ENCODE data around the gene RABIF.
"Not testable (repeated sequence)": the region's sequence is repeated elsewhere in the genome, so short reads cannot be mapped to it uniquely, and the experiment has no call there.

Gene RABIF

GRCh38 chr1:202888531-202889360 lies at the start of gene RABIF:
RABIF (minus strand) TSS chr1:202889149; CDS start chr1:202889098, 51 bp downstream.
- peak; percentile 89 for DNase-seq (ENCODE audit: low read depth)

- DNase-seq (ENCODE audit: low read depth): no peak
Measured at GRCh38 chr1:202938287-202938925, 49.5 kb upstream of the RABIF start.

GRCh38 chr1:202936409-202936808 lies 47.5 kb upstream of the RABIF start:
- DNase-seq (ENCODE audit: low read depth): not testable (repeated sequence)

GRCh38 chr1:202935844-202936243 lies 46.9 kb upstream of the RABIF start:
- DNase-seq (ENCODE audit: low read depth): no peak

GRCh38 chr1:202934755-202935154 lies 45.8 kb upstream of the RABIF start:
- no peak for DNase-seq (ENCODE audit: low read depth)

GRCh38 chr1:202932476-202932875 lies 43.5 kb upstream of the RABIF start:
- no peak for DNase-seq (ENCODE audit: low read depth)

GRCh38 chr1:202926581-202927491 lies 37.9 kb upstream of the RABIF start, which contains the start of gene KLHL12:
KLHL12 (minus strand) TSS chr1:202927234; CDS start chr1:202925162, 2,072 bp downstream.
- peak; percentile 91 for DNase-seq (ENCODE audit: low read depth)

GRCh38 chr1:202923533-202923932 lies 34.6 kb upstream of the RABIF start:
- DNase-seq (ENCODE audit: low read depth): no peak

GRCh38 chr1:202919615-202920014 lies 30.7 kb upstream of the RABIF start:
- DNase-seq (ENCODE audit: low read depth): no peak

- DNase-seq (ENCODE audit: low read depth): no peak
Measured at GRCh38 chr1:202915146-202915545, 26.2 kb upstream of the RABIF start.

GRCh38 chr1:202912476-202912875 lies 23.5 kb upstream of the RABIF start:
- not testable (repeated sequence) for DNase-seq (ENCODE audit: low read depth)

GRCh38 chr1:202909494-202909893 lies 20.5 kb upstream of the RABIF start:
- no peak for DNase-seq (ENCODE audit: low read depth)

GRCh38 chr1:202908998-202909397 lies 20.0 kb upstream of the RABIF start:
- no peak for DNase-seq (ENCODE audit: low read depth)

GRCh38 chr1:202905331-202905730 lies 16.4 kb upstream of the RABIF start:
- no peak for DNase-seq (ENCODE audit: low read depth)

- not testable (repeated sequence) for DNase-seq (ENCODE audit: low read depth)
Measured at GRCh38 chr1:202903808-202904207, 14.9 kb upstream of the RABIF start.

- DNase-seq (ENCODE audit: low read depth): no peak
Measured at GRCh38 chr1:202901555-202901954, 12.6 kb upstream of the RABIF start.

- DNase-seq (ENCODE audit: low read depth): no peak
Measured at GRCh38 chr1:202892501-202892900, 3.6 kb upstream of the RABIF start.

GRCh38 chr1:202890392-202890791 lies 1.4 kb upstream of the RABIF start:
- no peak for DNase-seq (ENCODE audit: low read depth)

- DNase-seq (ENCODE audit: low read depth): no peak
Measured at GRCh38 chr1:202888221-202888530, 773 bp downstream of the RABIF start.

GRCh38 chr1:202880961-202881460 lies 7.9 kb downstream of the RABIF start:
- no peak for DNase-seq (ENCODE audit: low read depth)

GRCh38 chr1:202880062-202880461 lies 8.9 kb downstream of the RABIF start:
- no peak for DNase-seq (ENCODE audit: low read depth)

GRCh38 chr1:202879128-202879527 lies 9.8 kb downstream of the RABIF start:
- no peak for DNase-seq (ENCODE audit: low read depth)

All from stimulated activated CD8-positive, alpha-beta memory T cell treated with anti-CD3 and anti-CD28 coated beads, Interleukin-7, amount 100 ng/mL, for 24 hours (primary cell).